GM19035 (cell line): Measurements from ENCODE around the gene TUBGCP6.

ENCODE experiments used
- ATAC-seq: cut with Tn5 transposase; IDR thresholded peaks from one replicate; pipeline ENCODE4 v1.9.1; 2021; ENCODE audit not compliant: unreplicated experiment

Gene TUBGCP6

GRCh38 chr22:50229370-50229769 is 15.5 kb downstream of the TUBGCP6 start:
- ATAC-seq: no peak

- ATAC-seq: no peak
Measured at GRCh38 chr22:50228366-50228765, 16.5 kb downstream of the TUBGCP6 start.

- ATAC-seq: no peak
Measured at GRCh38 chr22:50227579-50228215, 17.1 kb downstream of the TUBGCP6 start.

GRCh38 chr22:50226875-50227165 is 18.0 kb downstream of the TUBGCP6 start:
- ATAC-seq: no peak

- no peak for ATAC-seq
Measured at GRCh38 chr22:50226063-50226874, 18.6 kb downstream of the TUBGCP6 start.

- no peak for ATAC-seq
Measured at GRCh38 chr22:50225200-50225969, 19.4 kb downstream of the TUBGCP6 start.

GRCh38 chr22:50224071-50224470 is 20.8 kb downstream of the TUBGCP6 start:
- ATAC-seq: no peak

- ATAC-seq: no peak
Measured at GRCh38 chr22:50222508-50222907, 22.3 kb downstream of the TUBGCP6 start.

- ATAC-seq: no peak
Measured at GRCh38 chr22:50221410-50222300, 23.2 kb downstream of the TUBGCP6 start.

- ATAC-seq: no peak
Measured at GRCh38 chr22:50220603-50221409, 24.0 kb downstream of the TUBGCP6 start.

- ATAC-seq: no peak
Measured at GRCh38 chr22:50219800-50220602, 24.8 kb downstream of the TUBGCP6 start.

- ATAC-seq: no peak
Measured at GRCh38 chr22:50218996-50219727, 25.7 kb downstream of the TUBGCP6 start.

GRCh38 chr22:50218153-50218995 is 26.4 kb downstream of the TUBGCP6 start:
- ATAC-seq: no peak

- no peak for ATAC-seq
Measured at GRCh38 chr22:50217543-50218152, 27.2 kb downstream of the TUBGCP6 start.

- ATAC-seq: no peak
Measured at GRCh38 chr22:50216684-50217520, 27.9 kb downstream of the TUBGCP6 start.

- ATAC-seq: no peak
Measured at GRCh38 chr22:50216055-50216683, 28.7 kb downstream of the TUBGCP6 start.
